ENCODE results near the gene PLAAT5.
"Not testable (repeated sequence)": the region's sequence is repeated elsewhere in the genome, so short reads cannot be mapped to it uniquely, and the experiment has no call there.

The PLAAT5 gene

DNA sequence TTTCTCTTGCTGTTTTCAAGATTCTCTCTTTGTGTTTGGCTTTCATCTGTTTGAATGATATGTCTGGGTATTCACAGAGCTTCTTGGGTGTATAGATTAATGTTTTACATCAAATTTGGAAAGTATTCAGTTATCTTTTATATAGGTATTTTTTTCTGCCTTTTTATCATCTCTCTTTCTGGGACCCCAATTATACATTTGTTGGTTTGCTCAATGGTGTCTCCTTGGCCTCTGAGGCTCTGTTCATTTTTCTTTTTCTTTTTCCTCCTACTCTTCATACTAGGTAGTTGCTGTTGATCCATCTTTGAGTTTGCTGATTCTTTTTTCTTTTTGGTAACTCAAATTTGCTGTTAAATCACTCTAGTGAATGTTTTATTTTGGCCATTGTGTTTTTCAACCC is 14.3 kb downstream of the PLAAT5 start:
- DNase-seq = no peak

DNA sequence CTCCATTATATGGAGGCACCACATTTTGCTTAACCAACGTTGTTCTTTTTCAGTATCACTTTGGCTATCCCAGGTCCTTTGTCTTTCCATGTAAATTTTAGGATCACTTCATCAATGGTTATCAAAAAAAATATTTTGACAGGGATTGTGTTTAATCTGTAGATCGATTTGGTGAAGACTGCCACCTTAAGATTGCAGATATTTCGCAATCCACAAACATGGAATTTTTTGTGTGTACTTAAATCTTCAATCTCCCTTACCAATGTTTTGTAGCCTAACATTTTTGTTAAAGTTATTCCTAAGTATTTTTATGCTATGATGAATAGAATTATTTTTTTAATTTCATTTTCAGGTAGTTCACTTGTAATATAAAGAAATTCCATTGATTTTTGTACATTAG is 18.6 kb downstream of the PLAAT5 start:
- DNase-seq = no peak

DNA sequence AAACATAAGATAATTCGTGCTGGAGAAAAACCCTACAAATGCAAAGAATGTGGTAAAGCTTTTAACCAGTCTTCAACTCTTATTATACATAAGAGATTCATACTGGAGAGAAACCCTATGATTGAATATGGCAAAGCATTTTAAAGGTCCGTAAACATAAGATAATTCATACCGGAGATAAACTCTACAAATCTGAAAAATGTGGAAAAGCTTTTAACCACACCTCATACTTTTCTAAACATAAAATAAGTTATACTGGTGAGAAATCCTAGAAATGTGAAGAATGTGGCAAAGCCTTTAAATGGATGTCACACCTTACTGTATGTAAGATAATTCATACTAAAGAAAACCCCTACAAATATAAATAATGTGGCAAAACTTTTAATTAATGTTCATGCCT is 20.7 kb downstream of the PLAAT5 start:
- no peak for DNase-seq

DNA sequence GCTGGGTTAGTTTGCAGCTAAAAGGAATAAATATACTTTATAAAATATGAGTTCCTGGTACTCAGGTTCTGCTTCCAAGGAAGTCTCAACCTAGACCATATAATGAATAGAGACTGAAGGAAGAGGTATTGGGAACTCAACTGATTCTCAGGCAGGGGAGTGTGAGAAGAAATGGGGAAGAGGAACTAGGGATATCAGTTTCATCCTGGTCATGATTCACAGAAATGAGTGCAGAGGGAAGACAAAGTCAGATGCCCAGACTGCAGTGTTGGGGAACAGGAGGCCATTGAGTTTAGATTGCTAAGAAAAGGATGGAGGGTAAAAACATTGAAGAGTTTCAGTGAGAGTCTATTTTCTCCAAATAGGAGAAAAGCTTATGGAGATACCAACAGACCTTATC is 28.8 kb downstream of the PLAAT5 start:
- DNase-seq = no peak

DNA sequence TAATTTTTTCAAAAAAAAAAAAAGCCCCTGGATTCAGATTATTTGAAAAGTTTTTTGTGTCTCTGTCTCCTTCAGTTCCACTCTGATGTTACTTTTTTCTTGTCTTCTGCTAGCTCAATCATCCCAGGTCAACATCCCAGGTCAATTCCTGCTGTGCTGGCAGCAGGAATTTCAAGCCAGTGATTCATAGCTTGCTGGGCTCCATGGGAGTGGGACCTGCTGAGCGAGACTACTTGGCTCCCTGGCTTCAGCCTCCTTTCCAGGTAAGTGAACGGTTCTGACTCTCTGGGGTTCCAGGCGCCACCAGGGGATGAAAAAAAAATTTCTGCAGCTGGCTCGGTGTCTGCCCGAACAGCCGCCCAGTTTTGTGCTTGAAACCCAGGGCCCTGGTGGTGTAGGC is 31.4 kb downstream of the PLAAT5 start:
- DNase-seq = no peak

DNA sequence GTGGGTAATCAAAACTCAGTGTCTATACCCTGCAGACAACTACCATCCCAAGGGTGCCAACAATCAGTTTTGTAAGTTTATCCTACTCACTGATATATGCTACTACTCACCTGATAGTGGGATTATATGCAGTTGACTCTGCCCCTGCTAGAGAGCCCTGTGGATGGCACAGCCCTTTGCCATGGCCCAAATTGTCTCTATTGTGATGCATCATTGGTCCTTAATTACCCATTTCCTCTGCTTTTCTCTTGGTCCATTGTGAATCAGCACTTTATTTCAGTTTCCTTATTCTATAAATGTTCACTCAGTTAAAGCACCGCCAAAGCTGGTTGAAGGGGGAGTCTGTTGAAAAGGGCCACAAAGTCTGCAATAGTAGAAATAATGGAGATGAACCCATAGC is 42.3 kb downstream of the PLAAT5 start:
- no peak for DNase-seq

DNA sequence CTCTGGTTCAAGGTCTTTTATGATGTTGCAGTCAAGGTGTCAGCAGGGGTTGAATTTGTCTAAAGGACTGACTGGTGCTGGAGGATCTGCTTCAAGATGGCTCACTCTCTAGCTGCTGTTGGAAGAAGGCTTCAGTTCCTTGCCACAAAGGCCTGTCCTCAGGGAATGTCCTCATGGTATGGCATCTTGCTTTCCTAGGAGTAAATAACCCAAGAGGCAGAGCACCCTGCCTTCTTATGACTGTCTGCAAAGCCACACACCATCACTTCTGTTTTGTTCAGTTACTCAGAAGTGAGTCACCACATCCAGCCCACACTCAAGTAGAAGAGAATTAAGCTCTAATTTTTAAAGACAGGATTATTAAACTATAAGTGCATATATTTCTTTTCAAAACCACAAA is 45.2 kb downstream of the PLAAT5 start:
- no peak for DNase-seq

DNA sequence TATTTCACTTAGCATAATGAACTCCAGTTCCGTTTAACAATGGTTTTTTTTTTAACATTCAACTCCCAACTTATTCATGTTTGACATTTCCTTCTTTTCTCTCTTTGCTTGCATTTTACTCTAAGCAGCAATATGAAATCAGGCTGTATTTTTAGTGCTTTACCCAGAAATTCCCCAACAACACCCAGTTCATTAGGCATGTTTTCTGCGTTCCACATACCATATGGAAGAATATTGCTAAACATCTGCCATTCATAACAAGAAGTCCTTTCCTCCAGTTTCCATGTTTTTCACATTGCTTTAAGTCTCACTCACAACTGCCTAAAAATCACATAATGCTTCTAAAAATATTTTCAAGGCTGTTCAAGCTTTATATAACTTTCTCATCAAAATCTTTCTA is 45.8 kb downstream of the PLAAT5 start:
- DNase-seq = no peak

DNA sequence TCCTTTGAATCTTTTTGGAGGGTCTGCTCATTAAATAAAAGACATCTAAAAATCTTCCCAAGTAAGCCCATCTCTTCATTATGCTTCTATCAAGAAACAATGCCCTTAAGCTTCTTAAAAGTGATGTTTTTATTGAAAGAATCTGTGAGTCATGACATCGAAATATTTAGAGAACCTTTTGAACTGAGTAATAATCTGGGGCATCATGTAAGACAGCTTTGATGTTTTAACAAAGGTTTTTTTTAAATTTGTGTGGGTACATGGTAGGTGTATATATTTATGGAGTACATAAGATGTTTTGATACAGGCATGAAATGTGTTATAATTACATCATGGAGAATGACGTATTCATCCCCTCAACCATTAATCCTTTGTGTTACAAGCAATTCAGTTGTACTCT is 46.8 kb downstream of the PLAAT5 start:
- no peak for DNase-seq

DNA sequence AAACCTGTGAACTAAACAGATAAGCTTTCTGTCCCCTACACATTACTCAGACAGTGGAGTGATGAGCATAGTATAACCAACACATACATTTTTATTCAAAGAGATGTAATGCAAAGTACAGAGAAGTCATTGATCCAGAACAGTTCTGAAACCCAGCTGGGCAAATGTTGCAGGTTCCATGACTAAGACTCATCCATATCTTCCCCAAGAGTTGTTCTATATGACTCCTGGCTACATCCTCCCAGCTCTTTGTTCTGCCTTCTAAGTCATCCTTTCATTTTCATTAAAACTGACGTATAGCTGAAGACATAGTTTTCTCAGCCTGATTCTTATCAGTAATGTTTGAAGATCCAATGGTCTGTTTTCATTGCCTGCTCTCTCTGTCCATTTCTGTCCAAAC is 47.3 kb downstream of the PLAAT5 start:
- no peak for DNase-seq

DNA sequence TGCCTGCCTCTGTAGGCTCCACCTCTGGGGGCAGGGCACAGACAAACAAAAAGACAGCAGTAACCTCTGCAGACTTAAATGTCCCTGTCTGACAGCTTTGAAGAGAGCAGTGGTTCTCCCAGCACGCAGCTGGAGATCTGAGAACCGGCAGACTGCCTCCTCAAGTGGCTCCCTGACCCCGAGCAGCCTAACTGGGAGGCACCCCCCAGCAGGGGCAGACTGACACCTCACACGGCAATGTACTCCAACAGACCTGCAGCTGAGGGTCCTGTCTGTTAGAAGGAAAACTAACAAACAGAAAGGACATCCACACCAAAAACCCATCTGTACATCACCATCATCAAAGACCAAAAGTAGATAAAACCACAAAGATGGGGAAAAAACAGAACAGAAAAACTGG is 55.1 kb downstream of the PLAAT5 start:
- DNase-seq = not testable (repeated sequence)

DNA sequence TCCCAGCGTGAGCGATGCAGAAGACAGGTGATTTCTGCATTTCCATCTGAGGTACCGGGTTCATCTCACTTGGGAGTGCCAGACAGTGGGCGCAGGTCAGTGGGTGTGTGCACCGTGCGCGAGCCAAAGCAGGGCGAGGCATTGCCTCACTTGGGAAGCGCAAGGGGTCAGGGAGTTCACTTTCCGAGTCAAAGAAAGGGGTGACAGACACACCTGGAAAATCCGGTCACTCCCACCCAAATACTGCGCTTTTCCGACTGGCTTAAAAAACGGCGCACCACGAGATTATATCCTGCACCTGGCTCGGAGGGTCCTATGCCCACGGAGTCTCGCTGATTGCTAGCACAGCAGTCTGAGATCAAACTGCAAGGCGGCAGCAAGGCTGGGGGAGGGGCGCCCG is 55.6 kb downstream of the PLAAT5 start:
- not testable (repeated sequence) for DNase-seq

DNA sequence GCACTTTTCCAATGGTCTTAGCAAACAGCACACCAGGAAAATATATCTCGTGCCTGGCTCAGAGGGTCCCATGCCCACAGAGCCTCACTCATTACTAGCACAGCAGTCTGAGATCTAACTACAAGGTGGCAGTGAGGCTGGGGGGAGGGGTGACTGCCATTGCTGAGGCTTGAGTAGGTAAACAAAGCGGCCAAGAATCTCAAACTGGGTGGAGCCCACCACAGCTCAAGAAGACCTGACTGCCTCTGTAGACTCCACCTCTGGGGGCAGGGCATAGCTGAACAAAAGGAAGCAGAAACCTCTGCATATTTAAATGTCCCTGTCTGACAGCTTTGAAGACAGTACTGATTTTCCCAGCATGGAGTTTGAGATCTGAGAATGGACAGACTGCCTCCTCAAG is 60.2 kb downstream of the PLAAT5 start:
- not testable (repeated sequence) for DNase-seq

DNA sequence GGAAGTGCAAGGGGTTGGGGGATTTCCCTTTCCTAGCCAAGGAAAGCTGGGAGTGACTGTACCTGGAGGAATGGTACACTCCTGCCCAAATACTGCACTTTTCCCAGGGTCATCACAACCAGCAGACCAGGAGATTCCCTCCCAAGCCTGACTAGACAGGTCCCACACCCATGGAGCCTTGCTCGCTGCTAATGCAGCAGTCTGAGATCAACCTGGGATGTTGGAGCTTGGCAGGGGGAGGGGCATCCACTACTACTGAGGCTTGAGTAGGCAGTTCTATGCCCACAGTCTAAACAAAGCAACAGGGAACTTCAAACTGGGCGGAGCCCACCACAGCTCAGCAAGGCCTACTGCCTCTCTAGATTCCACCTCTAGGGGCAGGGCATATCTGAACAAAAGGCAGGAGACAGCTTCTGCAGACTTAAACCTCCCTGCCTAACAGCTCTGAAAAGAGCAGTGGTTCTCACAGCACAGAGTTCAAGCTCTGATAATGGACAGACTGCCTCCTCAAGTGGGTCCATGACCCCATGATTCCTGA is 62.9 kb downstream of the PLAAT5 start:
- DNase-seq = no peak

DNA sequence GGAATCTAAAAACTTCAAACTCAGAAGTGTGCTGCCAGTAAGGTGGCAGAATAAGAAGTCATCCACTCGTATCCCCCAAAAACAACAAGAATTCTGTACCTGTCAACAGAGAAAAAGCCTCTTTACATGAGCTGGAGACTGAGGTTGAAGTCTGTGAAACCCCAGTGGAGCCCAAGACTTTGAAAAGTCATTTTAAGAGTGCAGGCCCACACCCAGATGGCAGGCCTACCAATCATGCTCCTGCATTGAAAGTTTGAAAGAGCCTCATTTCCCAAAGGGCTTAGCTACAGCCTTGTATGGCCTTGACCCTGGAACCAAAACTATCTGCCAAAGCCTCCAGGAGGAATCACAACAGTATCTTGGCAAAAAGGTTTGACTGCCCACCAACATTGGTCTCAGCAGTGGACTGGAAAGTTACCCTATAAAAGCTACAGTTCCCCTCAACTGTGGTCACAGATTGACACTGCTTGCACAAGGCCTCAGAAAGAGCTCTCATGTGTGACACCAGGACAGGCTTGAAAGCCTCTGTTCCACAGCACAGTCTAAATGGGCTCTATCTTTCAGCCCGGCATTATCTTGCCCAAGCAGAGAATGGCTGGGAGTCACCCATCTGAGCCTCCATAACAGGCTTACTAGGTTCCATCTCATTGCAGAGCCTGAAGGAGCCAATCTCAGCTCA is 73.7 kb downstream of the PLAAT5 start:
- no peak for DNase-seq

Data from CD4-positive, alpha-beta T cell treated with Interleukin-21 for 1 hour (primary cell).